Activated CD4-positive, CD25-positive, alpha-beta regulatory T cell treated with anti-CD3 and anti-CD28 coated beads, Interleukin-2, amount 50 U/mL, for 16 hours (primary cell): ENCODE data around the gene BMP8B.

Experiments
- DNase-seq: peaks from one replicate; pipeline ENCODE4 v3.0.0-alpha.2; 2020; ENCODE audit warnings: low read depth, low spot score

The BMP8B gene

GRCh38 chr1:39726600-39726999, 62.1 kb downstream of the BMP8B start:
- no peak for DNase-seq

GRCh38 chr1:39722495-39722894, 66.2 kb downstream of the BMP8B start:
- DNase-seq: no peak

- DNase-seq: no peak
These were observed 67.0 kb downstream of the BMP8B start for GRCh38 chr1:39721664-39722063.

DNA sequence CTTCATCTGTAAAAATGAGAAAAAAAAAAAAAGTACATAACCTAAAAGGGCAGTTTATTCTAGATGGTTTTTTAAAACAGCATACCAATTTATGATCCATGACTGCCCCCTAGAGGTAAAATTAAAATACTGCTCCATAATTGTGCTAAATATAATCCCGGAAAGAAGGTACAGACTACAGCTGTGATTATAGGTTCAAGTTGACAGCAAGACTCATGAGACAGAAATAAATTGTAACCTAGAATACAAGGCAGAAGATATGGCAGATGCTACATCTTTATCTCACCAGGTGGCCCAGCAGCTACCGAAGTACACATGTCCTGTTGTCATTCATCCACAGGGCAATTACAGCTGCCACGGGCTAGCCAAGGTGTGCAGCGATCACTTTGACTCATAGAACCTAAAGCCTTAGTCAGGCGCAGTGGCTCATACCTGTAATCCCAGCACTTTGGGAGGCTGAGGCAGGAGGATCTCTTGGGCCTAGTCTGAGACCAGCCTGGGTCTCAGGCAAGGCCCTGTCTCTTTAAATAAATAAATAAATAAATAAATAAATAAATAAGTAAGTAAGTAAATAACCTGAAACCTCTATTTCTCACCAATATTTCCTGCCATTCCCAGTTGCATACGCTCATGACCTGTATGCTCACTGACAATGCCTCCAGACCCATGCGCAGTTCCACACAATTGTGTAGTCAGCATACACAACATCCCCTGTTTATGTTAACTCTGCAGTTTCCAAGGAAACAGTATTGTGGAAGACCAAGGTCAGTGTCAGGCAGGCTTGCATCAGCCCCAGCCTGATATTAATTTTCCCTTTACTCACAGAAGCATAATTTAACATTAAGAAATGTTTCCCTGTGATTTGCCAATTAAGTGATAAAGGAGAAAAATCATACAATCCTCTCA, 68.3 kb downstream of the BMP8B start:
- DNase-seq: no peak

DNA sequence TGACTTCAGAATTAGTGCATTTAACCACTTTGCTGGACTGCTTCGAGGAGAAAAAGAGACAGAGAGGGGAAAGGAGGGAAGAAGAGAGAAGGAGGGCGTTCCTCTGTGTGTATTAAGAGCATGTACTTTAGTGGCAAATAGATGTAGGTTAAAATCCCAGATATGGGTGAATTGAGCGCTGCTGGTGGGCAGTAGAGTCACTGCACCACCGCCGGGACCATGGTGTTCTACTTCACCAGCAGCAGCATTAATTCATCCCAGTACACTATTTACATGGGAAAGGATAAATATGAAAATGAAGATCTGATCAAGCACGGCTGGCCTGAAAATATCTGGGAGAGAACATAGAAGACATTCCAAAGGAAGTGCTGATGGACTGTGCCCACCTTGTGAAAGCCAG, 70.9 kb downstream of the BMP8B start:
- DNase-seq: no peak

GRCh38 chr1:39713557-39713956, 75.1 kb downstream of the BMP8B start:
- no peak for DNase-seq

- no peak for DNase-seq
These were observed 76.7 kb downstream of the BMP8B start for GRCh38 chr1:39711966-39712340.

DNA sequence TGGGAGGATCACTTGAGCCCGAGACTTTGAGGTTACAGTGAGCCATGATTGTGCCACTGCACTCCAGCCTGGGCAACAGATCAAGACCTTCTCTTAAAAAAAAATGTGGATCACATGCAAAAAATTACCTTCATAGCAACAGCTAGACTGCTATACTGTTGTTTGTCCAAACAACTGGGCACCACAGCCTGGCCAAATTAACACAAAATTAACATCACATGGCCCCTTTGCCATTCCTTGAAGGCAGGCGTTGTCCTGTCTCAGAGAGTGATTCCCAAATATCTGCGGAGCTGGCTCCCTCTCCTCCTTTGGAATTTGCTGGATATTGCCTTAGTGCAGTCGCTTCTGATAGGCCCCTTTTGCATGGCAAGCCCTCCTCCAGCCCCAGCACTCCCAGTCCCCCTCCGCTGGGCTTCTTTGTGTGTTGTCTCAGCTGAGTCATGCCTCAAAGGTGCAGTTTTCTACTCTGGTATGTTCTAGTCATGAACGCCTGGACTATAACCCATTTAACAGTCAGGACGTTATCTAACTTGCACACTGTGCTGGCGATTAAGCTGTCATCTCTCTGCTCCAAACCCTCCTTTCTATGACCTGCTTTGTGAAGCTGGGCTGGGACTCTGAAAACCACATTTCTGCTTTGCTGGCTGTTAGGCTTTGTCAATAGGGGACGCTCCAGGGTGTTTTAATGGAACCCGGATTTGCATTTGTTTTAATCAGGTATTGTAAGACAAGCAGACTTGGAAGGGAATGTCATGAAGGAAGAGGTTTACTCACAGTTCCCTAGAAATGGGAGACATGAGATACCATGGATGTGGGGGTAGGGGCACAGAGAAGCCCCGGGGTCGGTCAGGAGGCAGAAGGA, 77.3 kb downstream of the BMP8B start:
- no peak for DNase-seq

GRCh38 chr1:39707506-39707905, 81.2 kb downstream of the BMP8B start:
- no peak for DNase-seq
